ENCODE results near the gene USP31.
"Not testable (repeated sequence)": the region's sequence is repeated elsewhere in the genome, so short reads cannot be mapped to it uniquely, and the experiment has no call there.

The USP31 gene

DNA sequence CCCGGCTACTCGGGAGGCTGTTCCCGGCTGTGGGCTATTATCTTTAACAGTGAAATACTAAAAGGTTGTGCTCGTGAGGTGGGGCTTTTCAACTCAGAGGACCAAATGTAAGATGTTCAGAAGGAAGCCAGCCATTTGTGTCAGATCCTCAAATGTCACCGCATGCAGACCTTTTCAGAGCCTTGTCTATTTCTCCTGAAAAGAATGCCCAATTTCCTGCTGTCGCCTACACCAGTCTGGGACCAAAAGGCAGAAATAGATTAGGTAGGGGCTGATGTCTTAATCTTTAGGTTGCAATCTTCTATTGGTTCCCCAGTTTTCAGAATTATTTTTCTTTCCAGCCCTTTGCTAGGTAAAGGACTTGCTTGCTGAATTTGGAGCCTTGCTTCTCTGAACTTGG lies 8.9 kb upstream of the USP31 start:
- no peak for DNase-seq

DNA sequence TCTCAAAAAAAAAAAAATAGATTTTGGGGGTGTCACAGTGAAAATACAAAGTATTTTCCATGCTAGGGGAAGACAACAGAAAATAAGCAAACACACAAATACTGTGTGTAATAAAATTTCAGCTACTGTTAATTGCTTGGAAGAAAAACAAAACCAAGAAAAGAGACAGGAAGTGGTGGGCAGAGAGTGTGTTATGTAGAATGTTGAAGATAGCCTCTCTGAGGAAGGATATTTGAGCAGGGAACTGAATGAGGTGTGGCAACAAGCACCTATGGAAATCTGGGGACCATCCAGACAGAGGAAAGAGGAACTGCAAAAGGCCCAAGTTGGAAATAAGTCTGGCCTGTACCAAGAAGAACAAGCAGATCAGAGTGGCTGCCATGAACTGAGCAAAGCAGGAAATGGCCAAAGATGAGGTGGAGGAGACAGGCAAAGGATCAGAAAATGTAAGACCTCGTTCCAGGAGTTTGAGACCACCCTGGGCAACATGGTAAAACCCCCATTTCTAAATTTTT lies 7.8 kb upstream of the USP31 start:
- no peak for DNase-seq

DNA sequence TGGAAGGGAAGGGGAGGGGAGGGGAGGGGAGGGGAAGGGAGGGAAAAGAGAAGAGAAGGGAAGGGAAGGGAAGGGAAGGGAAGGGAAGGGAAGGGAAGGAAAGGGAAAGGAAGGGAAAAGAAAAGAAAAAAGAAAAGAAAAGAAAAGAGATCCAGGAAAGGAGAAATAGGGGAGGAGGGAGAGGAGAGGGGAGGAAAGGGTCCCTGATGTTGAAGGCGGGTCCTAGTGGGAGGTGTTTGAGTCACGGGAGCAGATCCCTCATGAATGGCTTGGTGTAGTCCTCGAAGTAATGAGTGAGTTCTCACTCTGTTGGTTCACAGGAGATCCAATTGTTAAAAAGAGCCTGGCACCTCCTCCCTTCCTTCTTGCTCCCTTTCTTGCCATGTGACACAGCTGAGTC lies 6.9 kb upstream of the USP31 start:
- no peak for DNase-seq

DNA sequence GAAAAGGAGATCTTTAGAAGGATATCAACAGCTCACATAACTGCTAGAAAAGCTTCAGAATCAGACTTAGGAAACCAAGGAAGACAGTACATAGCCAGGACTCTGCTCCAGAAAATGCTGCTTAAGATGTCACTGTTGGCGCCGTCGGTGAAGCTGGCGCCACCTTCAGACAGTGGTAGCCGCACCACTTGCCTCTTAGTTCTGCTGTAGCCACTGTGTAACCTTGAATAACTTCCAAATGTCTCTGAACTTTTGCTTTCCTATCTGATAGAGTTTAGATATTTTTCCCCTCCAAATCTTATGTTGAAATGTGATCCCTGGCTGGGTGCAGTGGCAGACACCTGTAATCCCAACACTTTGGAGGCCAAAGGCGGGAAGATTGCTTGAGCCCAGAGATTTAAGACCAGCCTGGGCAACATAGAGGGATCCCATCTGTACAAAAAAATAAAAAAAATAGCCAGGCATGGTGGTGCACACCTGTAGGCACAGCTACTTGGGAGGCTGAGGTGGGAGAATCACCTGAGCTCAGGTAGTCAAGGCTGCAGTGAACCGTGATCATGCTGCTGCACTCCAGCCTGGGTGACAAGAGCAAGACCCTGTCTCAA lies 6.3 kb upstream of the USP31 start:
- peak in 1 of 2 experiments; percentile 19 for DNase-seq

DNA sequence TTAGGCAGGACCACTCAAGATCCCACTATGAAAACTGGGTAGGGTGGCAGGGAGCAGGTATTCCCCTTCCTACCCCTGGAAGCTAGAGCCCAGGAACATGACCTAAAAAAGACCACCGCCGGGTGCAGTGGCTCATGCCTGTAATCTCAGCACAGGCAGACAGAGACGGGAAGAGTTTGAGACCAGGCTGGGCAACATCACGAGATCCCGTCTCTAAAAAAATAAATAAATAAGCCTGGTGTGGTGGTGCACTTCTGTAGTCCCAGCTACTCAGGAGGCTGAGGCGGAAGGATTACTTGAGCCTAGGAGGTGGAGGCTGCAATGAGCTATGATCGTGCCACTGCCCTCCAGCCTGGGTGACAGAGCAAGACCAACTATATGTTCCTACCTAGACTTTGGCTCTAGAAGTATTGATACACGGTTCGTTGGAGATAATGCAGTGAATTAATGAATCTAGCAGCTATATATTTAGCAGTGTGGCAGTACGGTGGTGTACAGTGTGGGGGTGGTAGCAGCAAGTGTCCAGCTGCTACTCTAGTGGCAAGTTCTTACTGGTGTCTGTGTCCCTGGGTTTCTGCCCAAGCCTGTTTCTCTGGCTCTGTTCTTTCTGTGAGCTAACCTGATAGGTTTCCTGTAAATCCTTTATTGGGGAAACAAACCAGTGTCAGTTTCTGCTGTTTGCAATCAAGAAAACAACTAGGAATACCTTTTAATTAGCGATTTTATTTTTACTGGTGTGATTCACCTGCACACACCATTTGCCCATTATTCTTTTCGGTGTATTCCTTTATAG lies 3.3 kb upstream of the USP31 start:
- DNase-seq, result no peak

DNA sequence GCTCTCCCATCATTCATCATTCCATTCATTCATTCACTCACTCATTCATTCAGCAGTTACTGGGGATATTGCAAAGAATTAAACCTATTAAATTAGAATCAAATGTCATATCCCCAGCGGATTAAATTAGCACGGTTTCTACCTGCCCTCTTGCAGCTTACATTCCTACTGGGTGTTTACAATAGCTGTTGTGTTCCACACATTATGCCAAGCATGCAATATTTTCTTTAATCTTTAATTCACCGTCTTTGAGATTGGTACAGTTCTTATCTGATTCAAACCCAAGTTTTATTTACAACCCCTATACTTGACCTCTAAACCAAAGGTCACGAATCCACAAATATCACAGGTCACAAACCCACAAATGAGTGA lies 727 bp upstream of the USP31 start:
- no peak for DNase-seq

DNA sequence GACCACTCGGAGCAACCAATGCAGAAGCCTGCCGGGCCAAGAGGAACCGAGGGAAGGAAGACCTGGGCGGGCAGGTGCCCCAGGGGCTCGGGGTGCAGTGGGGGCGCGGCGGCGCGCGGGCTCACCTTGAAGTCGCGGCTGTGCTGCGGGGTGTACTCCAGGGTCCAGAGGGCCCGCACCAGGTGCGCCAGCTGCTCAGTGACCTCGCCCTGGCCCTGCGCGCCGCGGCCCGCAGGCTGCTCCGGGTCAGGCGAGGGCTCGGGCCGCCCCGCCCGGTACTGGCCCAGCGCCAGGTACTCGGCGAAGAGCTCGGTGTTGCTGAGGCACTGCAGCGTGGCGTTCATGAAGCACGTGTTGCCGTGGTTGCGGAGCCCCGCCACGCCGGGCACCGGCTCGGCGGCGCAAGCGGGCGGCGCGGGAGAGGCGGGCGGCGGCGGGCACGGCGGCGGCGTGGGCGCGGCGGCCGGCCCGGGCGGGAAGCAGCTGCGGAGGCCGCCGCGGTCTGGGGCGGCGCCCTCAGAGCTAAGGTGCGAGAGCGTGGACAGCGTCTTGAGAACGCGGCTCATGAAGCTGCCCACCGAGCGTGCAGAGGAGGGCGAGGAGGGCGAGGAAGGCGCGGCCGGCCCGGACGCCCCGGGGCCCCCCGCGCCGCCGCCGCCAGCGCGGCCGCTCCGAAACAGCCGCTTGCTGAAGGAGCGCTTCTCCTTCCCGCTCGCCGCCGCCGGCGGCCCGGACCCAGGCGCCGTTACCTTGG lies 562 bp downstream of the USP31 start:
- peak in 1 of 2 experiments; percentile 40 for DNase-seq

DNA sequence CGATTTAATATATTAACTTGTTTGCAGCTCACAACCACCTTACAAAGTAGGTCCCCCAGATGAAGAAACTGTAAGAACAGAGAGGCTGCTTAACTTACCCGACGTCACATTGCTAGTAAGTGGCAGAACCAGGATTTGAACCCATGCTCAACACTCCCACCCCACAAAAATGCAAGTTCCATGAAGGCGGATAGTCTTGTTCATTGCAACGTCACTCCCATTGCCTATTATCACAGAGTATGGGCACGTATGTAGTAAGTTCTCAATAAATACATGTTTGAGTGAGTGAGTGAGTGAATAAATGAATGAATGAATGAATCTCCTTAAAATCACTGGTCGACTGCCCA lies 1.1 kb downstream of the USP31 start:
- no peak for DNase-seq

DNA sequence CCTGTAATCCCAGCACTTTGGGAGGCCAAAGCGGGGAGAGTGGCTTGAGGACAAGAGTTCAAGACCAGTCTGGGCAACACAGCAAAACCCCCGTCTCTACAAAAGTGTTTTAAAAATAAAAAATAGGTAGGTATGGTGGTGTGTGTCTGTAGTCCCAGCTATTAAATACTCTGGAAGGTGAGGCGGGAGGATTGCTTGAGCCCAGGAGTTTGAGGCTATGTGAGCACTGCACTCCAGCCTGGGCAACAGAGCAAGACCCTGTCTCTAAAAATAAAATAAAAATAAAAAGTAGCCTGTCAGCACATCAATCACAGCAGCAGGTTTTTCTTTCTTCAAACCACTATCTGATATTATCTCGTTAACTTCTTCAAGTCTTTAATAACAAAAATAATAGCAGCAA lies 1.6 kb downstream of the USP31 start:
- no peak for DNase-seq

DNA sequence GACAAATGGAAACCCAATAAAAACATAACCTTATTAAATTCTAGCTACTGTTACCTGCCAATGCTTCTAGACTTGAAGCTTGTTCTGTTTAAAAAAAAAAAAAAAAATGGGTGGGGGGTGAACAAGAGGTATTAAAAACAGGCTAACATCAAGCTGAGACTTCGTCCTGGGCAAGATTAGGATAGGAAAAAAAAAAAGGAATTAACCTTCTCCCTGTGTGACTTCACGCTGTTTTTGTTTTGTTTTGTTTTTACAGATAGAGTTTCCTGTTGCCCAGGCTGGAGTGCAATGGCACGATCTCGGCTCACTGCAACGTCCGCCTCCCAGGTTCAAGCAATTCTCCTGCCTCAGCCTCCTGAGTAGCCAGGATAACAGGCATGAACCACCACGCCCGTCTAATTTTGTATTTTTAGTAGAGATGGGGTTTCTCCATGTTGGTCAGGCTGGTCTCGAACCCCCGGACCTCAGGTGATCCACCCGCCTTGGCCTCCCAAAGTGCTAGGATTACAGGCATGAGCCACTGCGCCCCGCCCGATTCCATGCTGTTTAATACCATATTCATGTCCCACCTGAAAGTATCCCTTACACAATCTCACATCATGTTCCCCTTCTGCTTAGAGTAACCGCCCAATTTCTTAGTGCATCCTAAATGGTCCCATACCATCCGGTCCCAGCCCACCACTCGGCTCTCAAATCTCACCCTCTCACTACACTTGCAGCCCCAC lies 2.2 kb downstream of the USP31 start:
- DNase-seq, result no peak

DNA sequence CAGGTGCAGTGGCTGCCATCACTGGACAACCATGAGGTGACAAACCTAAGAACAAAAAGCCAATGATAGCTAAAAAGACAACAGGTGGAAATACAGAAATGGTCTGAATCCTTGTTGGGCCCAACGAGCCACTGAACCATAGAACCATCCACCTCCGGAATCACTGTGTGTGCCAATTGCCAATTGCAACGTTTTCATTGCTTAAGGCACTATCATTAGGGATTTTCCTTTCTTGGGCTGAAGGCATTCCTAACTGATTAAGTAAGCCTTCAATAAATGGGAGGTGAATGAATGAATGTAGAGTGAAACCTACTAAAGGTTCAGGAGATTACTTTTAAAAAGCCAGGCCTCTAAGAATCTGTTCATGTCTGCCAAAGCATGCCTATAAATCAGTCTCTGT lies 3.6 kb downstream of the USP31 start:
- DNase-seq, result no peak

DNA sequence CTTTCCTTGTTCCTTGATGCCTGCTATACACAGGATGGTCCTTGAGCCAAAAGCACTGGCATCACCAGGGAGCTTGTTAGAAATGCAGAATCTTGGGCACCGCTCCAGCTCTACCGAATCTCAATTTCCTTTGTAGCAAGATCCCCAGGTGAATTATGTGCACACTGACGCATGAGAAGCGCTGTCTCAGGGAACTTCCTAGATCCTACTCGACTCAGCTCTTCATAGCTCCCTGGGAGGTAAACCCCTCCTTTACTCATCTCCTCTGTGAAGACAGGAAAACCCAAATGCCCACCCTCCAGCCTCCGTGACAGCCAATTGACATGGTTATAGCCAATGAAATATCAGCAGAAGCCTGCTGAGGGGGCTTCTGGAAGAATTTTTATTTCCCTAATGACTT lies 4.1 kb downstream of the USP31 start:
- no peak for DNase-seq

DNA sequence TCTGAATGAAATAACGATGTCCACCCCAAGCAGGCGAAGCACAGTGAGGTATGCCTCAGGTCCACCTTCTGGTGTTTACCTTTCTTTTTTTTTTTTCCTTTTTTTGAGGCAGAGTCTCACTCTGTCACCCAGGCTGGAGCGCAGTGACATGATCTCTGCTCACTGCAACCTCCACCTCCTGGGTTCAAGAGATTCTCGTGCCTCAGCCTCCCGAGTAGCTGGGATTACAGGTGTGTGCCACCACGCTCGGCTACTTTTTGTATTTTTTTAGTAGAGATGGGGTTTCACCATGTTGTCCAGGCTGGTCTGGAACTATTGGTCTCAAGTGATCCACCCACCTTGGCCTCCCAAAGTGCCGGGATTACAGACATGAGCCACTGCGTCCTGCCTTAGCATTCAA lies 4.9 kb downstream of the USP31 start:
- DNase-seq, result not testable (repeated sequence)

DNA sequence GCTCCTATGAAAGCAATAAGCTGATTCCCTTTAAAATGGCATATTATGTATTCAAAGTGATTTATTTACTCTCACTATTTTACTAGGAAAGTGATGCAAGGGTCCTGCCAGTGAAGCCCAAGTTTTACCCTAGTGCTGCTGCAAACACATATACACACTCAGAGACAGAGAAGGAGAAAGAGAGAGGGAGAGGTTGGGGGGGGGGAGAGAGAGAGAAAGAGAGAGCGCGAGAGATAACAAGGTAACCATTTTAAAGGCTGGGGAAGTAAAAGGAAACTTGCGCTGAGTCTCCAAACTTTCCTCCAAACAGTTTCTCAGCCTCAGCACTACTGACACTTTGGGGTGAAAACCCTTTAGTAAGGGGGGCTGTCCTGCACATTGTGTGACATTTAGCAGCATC lies 5.9 kb downstream of the USP31 start:
- DNase-seq, result no peak

DNA sequence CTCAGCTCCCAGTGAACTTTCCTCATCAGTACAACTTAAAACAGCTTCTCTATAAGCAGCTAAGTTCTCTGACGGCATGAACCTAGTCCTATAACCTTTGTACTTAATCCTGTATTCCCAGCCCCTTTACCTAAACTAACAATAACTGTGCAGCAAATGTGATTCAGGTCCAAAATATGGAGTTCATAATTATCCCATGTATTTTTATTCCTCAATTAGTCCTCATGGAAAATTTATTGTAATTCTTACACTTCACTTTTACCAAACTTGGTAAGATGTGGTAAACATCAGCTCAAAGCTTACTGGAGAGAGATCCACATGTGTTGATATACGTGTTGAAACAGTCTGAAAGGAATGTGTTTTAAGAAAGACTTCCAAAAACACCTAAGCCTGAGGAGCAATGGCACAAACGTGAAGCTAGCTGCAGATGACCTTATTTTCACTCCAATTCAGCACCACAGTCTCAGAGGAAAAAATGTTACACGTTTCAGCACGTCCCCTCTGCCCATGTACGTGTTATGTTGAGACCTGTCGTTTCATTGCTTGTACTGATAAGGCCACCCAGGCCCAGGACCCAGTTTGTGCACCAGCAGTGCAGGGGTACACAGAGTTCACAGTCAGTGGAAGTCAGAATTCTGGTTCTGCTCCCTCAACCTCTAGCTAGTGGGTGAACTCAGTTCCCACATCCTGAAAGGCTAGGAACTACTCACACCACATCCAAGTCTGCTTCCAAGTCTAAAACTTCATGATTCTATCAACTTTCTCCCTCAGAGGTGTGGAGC lies 7.1 kb downstream of the USP31 start:
- DNase-seq, result no peak

DNA sequence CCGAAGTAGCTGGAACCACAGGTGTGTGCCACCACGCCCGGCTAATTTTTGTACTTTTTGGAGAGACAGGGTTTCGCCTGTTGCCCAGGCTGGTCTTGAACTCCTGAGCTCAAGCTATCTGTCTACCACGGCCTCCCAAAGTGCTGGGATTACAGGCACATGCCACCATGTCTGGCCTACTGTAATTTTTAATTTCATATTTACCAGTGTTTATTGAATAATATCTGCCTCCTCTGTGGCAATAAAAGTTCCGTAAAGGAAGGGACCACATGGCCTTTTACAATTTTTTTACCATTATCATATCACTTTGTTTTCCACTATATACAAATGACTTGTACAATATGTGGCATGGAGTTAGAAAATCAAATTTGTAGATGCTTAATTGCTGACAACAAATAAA lies 7.8 kb downstream of the USP31 start:
- DNase-seq, result no peak

DNA sequence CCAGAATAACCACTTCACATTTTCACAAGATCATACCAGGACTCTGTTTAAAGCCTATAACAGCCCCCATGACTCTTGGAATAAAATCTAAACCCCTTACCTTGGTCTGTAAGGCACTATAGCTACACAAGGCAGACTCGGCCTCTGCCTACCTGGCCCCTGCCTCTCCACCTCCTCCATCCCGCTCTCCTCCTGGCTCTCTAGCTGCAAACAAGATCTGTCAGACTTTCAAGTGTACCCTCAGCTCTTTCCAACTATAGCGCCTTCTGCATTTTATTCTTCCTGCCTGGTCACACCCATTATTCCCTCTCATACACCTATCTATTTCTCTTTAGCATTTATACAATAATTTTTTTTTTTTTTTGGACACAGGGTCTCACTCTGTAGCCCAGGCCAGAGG lies 8.2 kb downstream of the USP31 start:
- DNase-seq, result no peak

DNA sequence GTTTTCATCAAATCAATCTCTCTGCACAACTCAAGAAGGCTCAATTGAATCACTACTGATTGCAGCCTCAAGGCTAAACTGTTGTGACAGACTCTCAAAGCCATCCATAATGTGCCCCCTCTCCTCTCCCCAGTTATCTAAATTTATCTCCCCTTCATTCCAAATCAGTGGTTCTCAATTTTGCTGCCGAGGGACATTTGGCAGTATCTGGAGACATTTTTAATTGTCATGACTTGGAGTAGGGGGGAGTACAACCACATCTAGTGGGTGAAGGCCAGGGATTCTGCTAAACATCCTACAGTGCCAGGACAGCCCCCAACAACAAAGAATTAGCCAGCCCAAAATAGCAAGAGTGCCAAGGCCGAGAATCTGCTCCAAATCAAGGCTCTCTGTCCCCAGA lies 9.1 kb downstream of the USP31 start:
- no peak for DNase-seq

DNA sequence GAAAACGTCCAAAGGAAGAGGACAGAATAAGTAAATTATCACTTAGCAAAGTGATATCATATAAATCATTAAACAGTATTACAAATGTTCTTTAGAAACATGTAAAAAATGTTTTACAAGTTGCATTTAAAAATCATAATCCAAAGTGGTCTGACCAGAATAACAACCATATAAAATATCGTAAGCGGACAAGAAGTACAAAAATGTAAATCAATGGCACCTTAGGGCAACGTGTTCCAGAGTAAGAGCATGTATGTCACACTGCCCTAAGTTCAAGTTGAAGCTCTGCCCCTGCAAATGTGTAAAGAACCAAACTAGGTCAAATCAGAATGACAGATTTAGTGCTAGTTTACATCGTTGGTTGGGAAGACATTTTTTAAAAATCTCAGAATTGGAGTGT lies 11.4 kb downstream of the USP31 start:
- DNase-seq, result no peak

DNA sequence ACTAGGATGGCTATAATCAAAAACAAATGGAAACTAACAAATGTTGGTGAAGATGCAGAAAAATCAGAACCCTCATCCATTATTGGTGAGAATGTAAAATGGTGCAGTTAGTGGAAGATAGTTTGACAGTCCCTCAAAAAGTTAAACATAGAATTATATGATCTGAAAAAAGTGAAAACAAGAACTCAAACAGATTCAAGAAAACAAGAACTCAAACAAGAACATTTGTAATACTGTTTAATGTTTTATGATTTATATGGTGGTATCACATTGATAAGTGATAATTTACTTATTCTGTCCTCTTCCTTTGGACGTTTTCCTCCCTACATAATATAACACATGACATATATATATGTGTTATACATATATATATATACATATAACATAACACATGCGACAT lies 12.0 kb downstream of the USP31 start:
- no peak for DNase-seq

DNA sequence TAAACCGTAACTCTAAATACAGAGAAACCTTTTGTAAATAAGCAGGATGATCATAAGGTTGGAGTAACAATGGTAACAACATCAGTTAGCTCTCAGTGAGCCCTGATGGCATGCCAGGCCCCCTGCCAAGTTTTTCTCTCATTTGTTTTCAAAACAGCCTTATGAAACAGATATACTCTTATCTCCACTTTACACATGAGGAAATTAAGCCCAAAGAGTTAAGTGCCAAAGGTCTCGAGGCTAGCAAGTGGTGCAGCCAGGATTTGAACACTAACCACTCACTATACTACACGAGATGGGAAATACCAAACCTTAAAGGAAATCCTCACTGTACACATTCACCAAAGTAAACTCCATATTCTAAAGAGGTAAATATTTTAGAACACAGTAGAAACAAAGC lies 15.0 kb downstream of the USP31 start:
- DNase-seq, result no peak

DNA sequence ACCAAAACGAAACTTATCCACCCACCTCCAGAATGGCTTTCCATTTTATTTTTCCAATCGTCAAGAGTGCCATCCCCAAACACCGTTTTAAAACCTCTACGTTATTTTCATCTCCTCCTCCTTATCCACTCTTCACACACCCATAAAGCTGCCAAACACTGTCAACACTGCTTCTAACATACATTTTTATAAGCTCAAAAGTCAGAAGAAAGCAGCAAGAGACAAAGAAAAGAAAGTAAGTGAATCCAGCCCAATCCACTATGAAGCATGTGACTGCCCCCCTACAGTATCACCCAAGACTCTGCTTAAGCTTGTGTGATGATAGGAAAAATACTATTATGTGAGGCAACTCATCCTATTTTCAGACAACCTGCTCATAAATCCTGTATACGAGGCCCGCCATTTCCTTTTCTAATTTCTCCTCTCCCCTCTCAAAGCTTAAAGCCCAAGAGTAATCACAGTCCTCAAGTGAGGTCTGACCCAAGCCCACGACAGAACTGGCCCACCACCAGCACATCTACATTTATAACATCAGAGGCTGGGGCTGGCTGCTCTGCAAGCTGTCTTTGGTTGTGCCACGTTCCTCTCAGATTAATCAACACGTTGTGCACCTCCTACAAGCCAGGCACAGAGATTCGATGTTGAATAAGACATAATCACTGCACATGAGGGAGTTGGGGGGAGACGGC lies 16.3 kb downstream of the USP31 start:
- no peak for DNase-seq

Data from NCI-H524 (cell line).